Transverse colon (tissue), 4 donors: Measurements from ENCODE around the gene PADI2.

ENCODE experiments used
- CTCF ChIP-seq, 5 experiments: fragments of 200-600 bp in 3 of 5; fragments of 450-650 bp in 2 of 5; sonication (generic) in 3 of 5; IDR thresholded peaks; 1 replicate in 2 of 5; 2 replicates in 3 of 5; pipeline ENCODE4 v1.5.1; 2016 to 2017; ENCODE audit warnings: antibody characterized with exemption in 5 of 5, inconsistent platforms in 3 of 5, mild to moderate bottlenecking in 2 of 5, moderate library complexity in 1 of 5
- POLR2A ChIP-seq: fragments of 450-650 bp; IDR thresholded peaks from one replicate; pipeline ENCODE4 v1.6.1; 2016; ENCODE audit warnings: antibody characterized with exemption, mild to moderate bottlenecking, moderate library complexity
- POLR2AphosphoS5 ChIP-seq, 3 donors: sonication (generic); formaldehyde crosslinking; IDR thresholded peaks; one replicate each; pipeline ENCODE4 v1.6.1; 2016; ENCODE audit warnings: antibody characterized with exemption in 3 of 3

GRCh38 chr1:17137441-17137840, 18.2 kb upstream of the PADI2 start:
- no peak for TF ChIP-seq POLR2A
- TF ChIP-seq CTCF (IDR thresholded peaks at IDR 0.05), result no peak
- TF ChIP-seq POLR2AphosphoS5 (IDR thresholded peaks at IDR 0.05), result no peak
